ENCODE data around the gene FBXO24. TPM values are rescaled to one million over a fixed set of nuclear protein-coding genes. Genes with fewer than 3 reads are reported as not detected.

The FBXO24 gene
- total and polyA plus RNA-seq, 10 donors: 0.54 to 1.6 (median 1.2) TPM; not detected in 1

DNA sequence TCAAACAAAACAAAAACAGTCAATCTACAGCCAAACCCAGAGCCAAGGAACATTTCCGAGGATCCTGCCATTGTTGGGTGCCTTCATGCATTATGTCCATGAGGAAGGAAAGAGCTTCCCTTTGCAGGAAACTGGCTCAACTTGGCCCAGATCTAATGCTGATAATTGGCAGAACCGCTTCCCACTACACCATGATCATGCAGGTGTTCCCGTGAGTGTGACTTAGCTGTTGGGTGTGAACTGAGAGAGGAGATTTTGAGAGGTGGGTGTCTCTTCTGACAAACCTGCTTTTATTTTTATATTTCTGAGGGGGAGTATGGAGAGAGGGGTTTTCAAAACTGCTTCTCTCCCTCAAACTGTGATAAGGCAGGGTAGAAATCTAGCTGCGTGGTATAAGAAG is 27.0 kb upstream of the FBXO24 start:
- Histone ChIP-seq H3K36me3 (peaks cover 0 to 73% (median 35%) of the 10 kb centered on the region in 6 donors), H3K27ac (peak overlapping the region in 5 of 8 donors; percentile 11 to 58 (median 40)), H3K4me3 (no peak overlapping the region), H3K4me1 (peaks cover 10 to 25% (median 16%) of the 10 kb centered on the region in 6 donors), H3K27me3 (replicated peaks in 1 of 7) (no peaks in the 10 kb centered on the region), H3K9me3 (no peaks in the 10 kb centered on the region)
- no peak for DNase-seq
- intact Hi-C loops (cut with DNase I; ENCODE audit: low total_unique reads): loop anchor here (2.0 kb wide), 1 partner anchor 78 kb away; no protein-coding TSS in a partner anchor
- no peak for TF ChIP-seq POLR2AphosphoS5 (IDR thresholded peaks at IDR 0.05)
- TF ChIP-seq, protein P1, sequence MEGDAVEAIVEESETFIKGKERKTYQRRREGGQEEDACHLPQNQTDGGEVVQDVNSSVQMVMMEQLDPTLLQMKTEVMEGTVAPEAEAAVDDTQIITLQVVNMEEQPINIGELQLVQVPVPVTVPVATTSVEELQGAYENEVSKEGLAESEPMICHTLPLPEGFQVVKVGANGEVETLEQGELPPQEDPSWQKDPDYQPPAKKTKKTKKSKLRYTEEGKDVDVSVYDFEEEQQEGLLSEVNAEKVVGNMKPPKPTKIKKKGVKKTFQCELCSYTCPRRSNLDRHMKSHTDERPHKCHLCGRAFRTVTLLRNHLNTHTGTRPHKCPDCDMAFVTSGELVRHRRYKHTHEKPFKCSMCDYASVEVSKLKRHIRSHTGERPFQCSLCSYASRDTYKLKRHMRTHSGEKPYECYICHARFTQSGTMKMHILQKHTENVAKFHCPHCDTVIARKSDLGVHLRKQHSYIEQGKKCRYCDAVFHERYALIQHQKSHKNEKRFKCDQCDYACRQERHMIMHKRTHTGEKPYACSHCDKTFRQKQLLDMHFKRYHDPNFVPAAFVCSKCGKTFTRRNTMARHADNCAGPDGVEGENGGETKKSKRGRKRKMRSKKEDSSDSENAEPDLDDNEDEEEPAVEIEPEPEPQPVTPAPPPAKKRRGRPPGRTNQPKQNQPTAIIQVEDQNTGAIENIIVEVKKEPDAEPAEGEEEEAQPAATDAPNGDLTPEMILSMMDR (IDR thresholded peaks at IDR 0.05 in 8 of 11, conservative IDR thresholded peaks at IDR 0.05 in 3 of 11): no peak
- no peak for TF ChIP-seq POLR2A (IDR thresholded peaks at IDR 0.05)
- 56 to 81% (median 75%) methylated on average over 4 of the region's 4 CpGs for WGBS, 5 donors

DNA sequence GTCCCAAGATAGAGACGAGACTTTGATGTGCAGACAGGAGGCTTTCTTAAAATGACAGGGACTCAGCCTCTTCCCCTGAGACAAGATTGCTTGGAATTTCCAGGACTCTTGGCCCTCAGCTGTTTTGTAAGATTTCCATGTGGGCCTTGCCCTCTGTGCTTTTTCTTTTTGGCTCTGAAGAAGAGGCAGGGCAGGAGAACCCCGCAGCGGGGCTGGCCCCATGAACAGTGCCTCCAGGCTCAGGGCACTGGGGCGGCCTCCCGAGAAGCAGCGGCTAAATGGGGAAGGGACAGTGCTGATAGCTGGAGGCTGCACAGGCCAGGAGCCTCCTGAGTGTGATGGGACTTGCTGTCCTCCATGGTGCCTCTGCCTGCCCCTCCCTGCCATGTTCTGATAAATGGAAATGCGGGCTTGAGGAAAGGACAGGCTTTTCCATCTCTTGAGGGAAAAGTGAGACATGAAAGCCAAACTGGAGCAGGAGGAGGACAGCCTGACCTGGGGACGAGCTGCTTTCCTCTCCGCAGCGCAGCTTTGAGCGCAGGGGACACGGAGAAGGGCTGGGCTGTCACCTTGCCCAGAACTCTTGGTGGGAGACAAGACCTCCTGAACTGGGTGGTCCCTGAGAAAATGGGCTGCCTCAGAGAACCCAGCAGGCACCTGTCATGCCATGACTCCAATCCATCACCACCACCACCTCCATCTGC is 24.5 kb upstream of the FBXO24 start:
- H3K4me3 ChIP-seq: no peak overlapping the region
- 92 to 98% (median 96%) methylated on average over 12 of the region's 12 CpGs for WGBS, 5 donors
- H3K4me1 ChIP-seq: peaks cover 12 to 37% (median 21%) of the 10 kb centered on the region in 6 donors
- no peaks in the 10 kb centered on the region for H3K27me3 ChIP-seq (replicated peaks in 1 of 7)
- no peak for DNase-seq
- peaks cover 0 to 59% (median 17%) of the 10 kb centered on the region in 6 donors for H3K36me3 ChIP-seq
- H3K27ac ChIP-seq: no peak overlapping the region
- TF ChIP-seq, protein P1 (IDR thresholded peaks at IDR 0.05 in 8 of 11, conservative IDR thresholded peaks at IDR 0.05 in 3 of 11): no peak
- peak in 1 of 3 donors; percentile 6 for TF ChIP-seq POLR2AphosphoS5 (IDR thresholded peaks at IDR 0.05)
- intact Hi-C loops (cut with DNase I; ENCODE audit: low total_unique reads): loop anchor here (2.0 kb wide), 1 partner anchor 93 kb away; no protein-coding TSS in a partner anchor
- H3K9me3 ChIP-seq: no peaks in the 10 kb centered on the region

DNA sequence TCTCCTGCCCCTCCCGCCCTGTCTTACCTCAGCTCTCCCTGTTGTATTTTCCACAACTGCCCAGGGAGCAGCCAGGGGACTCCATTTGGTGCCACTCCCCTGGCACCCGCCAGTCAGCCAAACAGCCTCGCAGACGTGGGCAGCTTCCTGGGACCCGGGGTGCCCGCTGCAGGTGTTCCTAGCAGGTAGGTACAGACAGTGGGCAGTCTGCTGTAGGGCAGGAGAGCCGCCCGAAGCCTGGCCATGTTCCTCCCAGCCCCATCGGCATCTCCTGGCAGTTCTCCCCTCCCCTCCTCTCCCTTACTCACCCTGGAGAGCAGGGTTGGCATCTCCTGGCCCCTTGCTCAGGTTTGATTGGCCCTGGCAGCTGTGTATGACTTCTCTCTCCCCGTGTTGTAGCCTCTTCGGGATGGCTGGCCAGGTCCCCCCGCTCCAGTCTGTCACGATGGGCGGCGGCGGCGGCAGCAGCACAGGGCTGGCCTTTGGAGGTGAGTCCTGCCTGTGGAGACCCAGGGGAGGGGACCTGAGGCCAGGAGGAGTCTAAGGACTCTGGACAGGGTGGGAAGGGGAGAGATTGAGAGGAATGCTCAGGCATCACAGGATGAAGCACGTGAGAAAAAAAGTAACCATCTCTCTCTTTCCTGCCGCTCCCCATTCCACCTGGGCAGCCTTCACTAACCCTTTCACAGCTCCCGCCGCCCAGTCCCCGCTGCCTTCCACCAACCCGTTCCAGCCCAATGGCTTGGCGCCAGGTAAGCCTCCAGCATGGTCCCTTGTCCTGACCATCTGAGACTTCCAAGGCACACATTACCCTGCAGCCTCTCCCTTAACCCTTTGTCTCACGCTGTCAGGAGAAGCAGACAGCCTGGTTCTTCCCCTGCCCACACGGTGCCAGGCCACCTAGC is 23.7 kb upstream of the FBXO24 start:
- Histone ChIP-seq H3K4me1 (peaks cover 16 to 46% (median 29%) of the 10 kb centered on the region in 6 donors), H3K27ac (no peak overlapping the region), H3K27me3 (replicated peaks in 1 of 7) (no peaks in the 10 kb centered on the region), H3K4me3 (no peak overlapping the region), H3K9me3 (no peaks in the 10 kb centered on the region), H3K36me3 (peaks cover 0 to 51% (median 16%) of the 10 kb centered on the region in 6 donors)
- intact Hi-C loops (cut with DNase I; ENCODE audit: low total_unique reads): loop anchor here (2.0 kb wide), 1 partner anchor 94 kb away; no protein-coding TSS in a partner anchor
- WGBS, 5 donors: 91 to 95% (median 92%) methylated on average over 23 to 26 of the region's 26 CpGs
- no peak for DNase-seq
- TF ChIP-seq, protein P1 (IDR thresholded peaks at IDR 0.05 in 8 of 11, conservative IDR thresholded peaks at IDR 0.05 in 3 of 11): no peak
- peak in 2 of 3 donors; percentile 7 to 42 for TF ChIP-seq POLR2AphosphoS5 (IDR thresholded peaks at IDR 0.05)
